HG02852 (cell line): Measurements from ENCODE around the gene ZNF624.
A peak's percentile ranks its signal among the peaks of the same experiment; 100 is the strongest.
"Not testable (repeated sequence)": the region's sequence is repeated elsewhere in the genome, so short reads cannot be mapped to it uniquely, and the experiment has no call there.

Experiments
- ATAC-seq: cut with Tn5 transposase; IDR thresholded peaks from one replicate; pipeline ENCODE4 v1.9.1; 2021; ENCODE audit warnings: mild to moderate bottlenecking, moderate library complexity; ENCODE audit not compliant: unreplicated experiment

The ZNF624 gene

GRCh38 chr17:16653367-16654041, at the start of gene ZNF624:
TSS of gene ZNF624 (minus strand) at chr17:16653850.
- peak; percentile 90 for ATAC-seq

GRCh38 chr17:16697603-16698002, 44.0 kb upstream of the ZNF624 start:
- not testable (repeated sequence) for ATAC-seq

GRCh38 chr17:16690447-16690846, 36.8 kb upstream of the ZNF624 start:
- ATAC-seq = not testable (repeated sequence)

GRCh38 chr17:16689731-16690281, 36.2 kb upstream of the ZNF624 start, which contains the start of gene CCDC144A:
TSS of gene CCDC144A (plus strand) at chr17:16690241. CDS start at chr17:16690401, 160 bp downstream.
- ATAC-seq = not testable (repeated sequence)

GRCh38 chr17:16687151-16687550, 33.5 kb upstream of the ZNF624 start:
- not testable (repeated sequence) for ATAC-seq

GRCh38 chr17:16686019-16686418, 32.4 kb upstream of the ZNF624 start:
- ATAC-seq = not testable (repeated sequence)

- ATAC-seq = not testable (repeated sequence)
These were observed 29.9 kb upstream of the ZNF624 start for GRCh38 chr17:16683290-16684138.

GRCh38 chr17:16676676-16677268, 23.1 kb upstream of the ZNF624 start:
- ATAC-seq = no peak

- not testable (repeated sequence) for ATAC-seq
These were observed 13.4 kb upstream of the ZNF624 start for GRCh38 chr17:16666907-16667636.

GRCh38 chr17:16666553-16666906, 12.9 kb upstream of the ZNF624 start:
- ATAC-seq = not testable (repeated sequence)

- no peak for ATAC-seq
These were observed 9.3 kb upstream of the ZNF624 start for GRCh38 chr17:16662936-16663335.

- ATAC-seq = no peak
These were observed 7.6 kb upstream of the ZNF624 start for GRCh38 chr17:16661217-16661616.

- no peak for ATAC-seq
These were observed 743 bp downstream of the ZNF624 start for GRCh38 chr17:16652847-16653366.

GRCh38 chr17:16652252-16652651, 1.4 kb downstream of the ZNF624 start:
- no peak for ATAC-seq

GRCh38 chr17:16649585-16649984, 4.1 kb downstream of the ZNF624 start:
- ATAC-seq = no peak

- no peak for ATAC-seq
These were observed 14.2 kb downstream of the ZNF624 start for GRCh38 chr17:16639438-16639837.

GRCh38 chr17:16623282-16623681, 30.4 kb downstream of the ZNF624 start:
- no peak for ATAC-seq

- no peak for ATAC-seq
These were observed 30.9 kb downstream of the ZNF624 start for GRCh38 chr17:16622540-16623277.

GRCh38 chr17:16617481-16618060, 36.1 kb downstream of the ZNF624 start:
- no peak for ATAC-seq
